Measurements from ENCODE around the gene PDE11A.

Gene PDE11A

GRCh38 chr2:177897278-177897677, 175.3 kb downstream of the PDE11A start:
- Mint-ChIP-seq H3K4me1 (no peaks in the 10 kb centered on the region), H3K36me3 (no peaks in the 10 kb centered on the region), H3K4me3 (no peak overlapping the region), H3K27me3 (peaks cover 12% of the 10 kb centered on the region), H3K9me3 (no peaks in the 10 kb centered on the region), H3K27ac (no peak overlapping the region)
- no peak for ATAC-seq

GRCh38 chr2:177896587-177896986, 176.0 kb downstream of the PDE11A start:
- Mint-ChIP-seq H3K4me1 (no peaks in the 10 kb centered on the region), H3K36me3 (no peaks in the 10 kb centered on the region), H3K27ac (no peak overlapping the region), H3K9me3 (no peaks in the 10 kb centered on the region), H3K27me3 (peaks cover 12% of the 10 kb centered on the region), H3K4me3 (no peak overlapping the region)
- ATAC-seq = peak; percentile 20

- Mint-ChIP-seq H3K4me1 (no peaks in the 10 kb centered on the region), H3K9me3 (no peaks in the 10 kb centered on the region), H3K27ac (no peak overlapping the region), H3K27me3 (peaks cover 12% of the 10 kb centered on the region), H3K4me3 (no peak overlapping the region), H3K36me3 (no peaks in the 10 kb centered on the region)
- no peak for ATAC-seq
Measured at GRCh38 chr2:177894546-177894945, 178.0 kb downstream of the PDE11A start.

- no peak overlapping the region for H3K4me3 Mint-ChIP-seq
- H3K27ac Mint-ChIP-seq = no peak overlapping the region
- H3K9me3 Mint-ChIP-seq = no peaks in the 10 kb centered on the region
- H3K4me1 Mint-ChIP-seq = no peaks in the 10 kb centered on the region
- H3K27me3 Mint-ChIP-seq = peaks cover 12% of the 10 kb centered on the region
- no peaks in the 10 kb centered on the region for H3K36me3 Mint-ChIP-seq
- ATAC-seq = no peak
Measured at GRCh38 chr2:177893880-177894279, 178.7 kb downstream of the PDE11A start.

- Mint-ChIP-seq H3K27ac (no peak overlapping the region), H3K27me3 (peaks cover 12% of the 10 kb centered on the region), H3K4me1 (no peaks in the 10 kb centered on the region), H3K4me3 (no peak overlapping the region), H3K9me3 (no peaks in the 10 kb centered on the region), H3K36me3 (no peaks in the 10 kb centered on the region)
- ATAC-seq = no peak
Measured at GRCh38 chr2:177891533-177891932, 181.0 kb downstream of the PDE11A start.

- Mint-ChIP-seq H3K27ac (no peak overlapping the region), H3K9me3 (no peaks in the 10 kb centered on the region), H3K4me1 (no peaks in the 10 kb centered on the region), H3K36me3 (no peaks in the 10 kb centered on the region), H3K4me3 (no peak overlapping the region), H3K27me3 (peaks cover 9% of the 10 kb centered on the region)
- ATAC-seq = no peak
Measured at GRCh38 chr2:177889818-177890460, 182.6 kb downstream of the PDE11A start.

- H3K4me1 Mint-ChIP-seq = no peaks in the 10 kb centered on the region
- H3K27me3 Mint-ChIP-seq = no peaks in the 10 kb centered on the region
- H3K4me3 Mint-ChIP-seq = no peak overlapping the region
- H3K27ac Mint-ChIP-seq = no peak overlapping the region
- no peak for ATAC-seq
- no peaks in the 10 kb centered on the region for H3K36me3 Mint-ChIP-seq
- no peaks in the 10 kb centered on the region for H3K9me3 Mint-ChIP-seq
Measured at GRCh38 chr2:177888581-177888980, 184.0 kb downstream of the PDE11A start.

- H3K9me3 Mint-ChIP-seq = no peaks in the 10 kb centered on the region
- no peak overlapping the region for H3K27ac Mint-ChIP-seq
- no peaks in the 10 kb centered on the region for H3K36me3 Mint-ChIP-seq
- no peak for ATAC-seq
- no peaks in the 10 kb centered on the region for H3K4me1 Mint-ChIP-seq
- no peaks in the 10 kb centered on the region for H3K27me3 Mint-ChIP-seq
- no peak overlapping the region for H3K4me3 Mint-ChIP-seq
Measured at GRCh38 chr2:177887722-177888121, 184.9 kb downstream of the PDE11A start.

GRCh38 chr2:177886824-177887223, 185.8 kb downstream of the PDE11A start:
- H3K27me3 Mint-ChIP-seq = no peaks in the 10 kb centered on the region
- H3K4me1 Mint-ChIP-seq = no peaks in the 10 kb centered on the region
- no peaks in the 10 kb centered on the region for H3K36me3 Mint-ChIP-seq
- no peak for ATAC-seq
- H3K4me3 Mint-ChIP-seq = no peak overlapping the region
- H3K9me3 Mint-ChIP-seq = no peaks in the 10 kb centered on the region
- H3K27ac Mint-ChIP-seq = no peak overlapping the region

- Mint-ChIP-seq H3K4me3 (no peak overlapping the region), H3K4me1 (no peaks in the 10 kb centered on the region), H3K9me3 (no peaks in the 10 kb centered on the region), H3K27me3 (no peaks in the 10 kb centered on the region), H3K36me3 (no peaks in the 10 kb centered on the region), H3K27ac (no peak overlapping the region)
- ATAC-seq = no peak
Measured at GRCh38 chr2:177885828-177886466, 186.6 kb downstream of the PDE11A start.

GRCh38 chr2:177883177-177883576, 189.4 kb downstream of the PDE11A start:
- no peaks in the 10 kb centered on the region for H3K36me3 Mint-ChIP-seq
- H3K27ac Mint-ChIP-seq = no peak overlapping the region
- H3K9me3 Mint-ChIP-seq = no peaks in the 10 kb centered on the region
- ATAC-seq = no peak
- no peak overlapping the region for H3K4me3 Mint-ChIP-seq
- no peaks in the 10 kb centered on the region for H3K4me1 Mint-ChIP-seq
- no peaks in the 10 kb centered on the region for H3K27me3 Mint-ChIP-seq

- Mint-ChIP-seq H3K27ac (no peak overlapping the region), H3K9me3 (no peaks in the 10 kb centered on the region), H3K4me1 (no peaks in the 10 kb centered on the region), H3K27me3 (no peaks in the 10 kb centered on the region), H3K36me3 (no peaks in the 10 kb centered on the region), H3K4me3 (no peak overlapping the region)
- ATAC-seq = no peak
Measured at GRCh38 chr2:177882501-177882900, 190.1 kb downstream of the PDE11A start.

- Mint-ChIP-seq H3K27me3 (no peaks in the 10 kb centered on the region), H3K4me1 (no peaks in the 10 kb centered on the region), H3K36me3 (no peaks in the 10 kb centered on the region), H3K9me3 (no peaks in the 10 kb centered on the region), H3K4me3 (no peak overlapping the region), H3K27ac (no peak overlapping the region)
- no peak for ATAC-seq
Measured at GRCh38 chr2:177881921-177882320, 190.7 kb downstream of the PDE11A start.

- Mint-ChIP-seq H3K4me3 (no peak overlapping the region), H3K36me3 (no peaks in the 10 kb centered on the region), H3K27ac (no peak overlapping the region), H3K9me3 (no peaks in the 10 kb centered on the region), H3K27me3 (no peaks in the 10 kb centered on the region), H3K4me1 (no peaks in the 10 kb centered on the region)
- no peak for ATAC-seq
Measured at GRCh38 chr2:177881008-177881747, 191.4 kb downstream of the PDE11A start.

GRCh38 chr2:177880285-177880684, 192.3 kb downstream of the PDE11A start:
- no peaks in the 10 kb centered on the region for H3K27me3 Mint-ChIP-seq
- no peak overlapping the region for H3K4me3 Mint-ChIP-seq
- H3K27ac Mint-ChIP-seq = no peak overlapping the region
- no peaks in the 10 kb centered on the region for H3K4me1 Mint-ChIP-seq
- no peaks in the 10 kb centered on the region for H3K9me3 Mint-ChIP-seq
- no peaks in the 10 kb centered on the region for H3K36me3 Mint-ChIP-seq
- ATAC-seq = no peak

- Mint-ChIP-seq H3K36me3 (no peaks in the 10 kb centered on the region), H3K4me3 (no peak overlapping the region), H3K9me3 (no peaks in the 10 kb centered on the region), H3K27me3 (no peaks in the 10 kb centered on the region), H3K27ac (no peak overlapping the region), H3K4me1 (no peaks in the 10 kb centered on the region)
- ATAC-seq = no peak
Measured at GRCh38 chr2:177876950-177877349, 195.6 kb downstream of the PDE11A start.
